ENCODE measurements around the gene TCAIM.

Gene TCAIM

GRCh38 chr3:44437800-44438199, 99.2 kb downstream of the TCAIM start:
- TF ChIP-seq CTCF (IDR thresholded peaks at IDR 0.05; ENCODE audit: low read depth, low read length) = no peak
- in situ Hi-C loops (cut with HindIII; ENCODE audit: low sequenced_read_pairs) = no loop called here
- DNase-seq (ENCODE audit: low read depth, low spot score) = no peak

GRCh38 chr3:44439499-44440295, 101.1 kb downstream of the TCAIM start:
- peak; percentile 60 for DNase-seq (ENCODE audit: low read depth, low spot score)
- in situ Hi-C loops (cut with HindIII; ENCODE audit: low sequenced_read_pairs) = no loop called here
- no peak for TF ChIP-seq CTCF (IDR thresholded peaks at IDR 0.05; ENCODE audit: low read depth, low read length)
- no peak overlapping the region for H3K4me3 ChIP-seq (ENCODE audit: low read depth, low read length)

More at GRCh38 chr3:44437800-44438199, 99.2 kb downstream of the TCAIM start:
- no peak overlapping the region for H3K4me3 ChIP-seq (ENCODE audit: low read depth, low read length)

- in situ Hi-C loops (cut with HindIII; ENCODE audit: low sequenced_read_pairs) = no loop called here
- H3K4me3 ChIP-seq (ENCODE audit: low read depth, low read length) = no peak overlapping the region
- no peak for DNase-seq (ENCODE audit: low read depth, low spot score)
- no peak for TF ChIP-seq CTCF (IDR thresholded peaks at IDR 0.05; ENCODE audit: low read depth, low read length)
Observed at GRCh38 chr3:44442596-44443309, 104.2 kb downstream of the TCAIM start.

DNA sequence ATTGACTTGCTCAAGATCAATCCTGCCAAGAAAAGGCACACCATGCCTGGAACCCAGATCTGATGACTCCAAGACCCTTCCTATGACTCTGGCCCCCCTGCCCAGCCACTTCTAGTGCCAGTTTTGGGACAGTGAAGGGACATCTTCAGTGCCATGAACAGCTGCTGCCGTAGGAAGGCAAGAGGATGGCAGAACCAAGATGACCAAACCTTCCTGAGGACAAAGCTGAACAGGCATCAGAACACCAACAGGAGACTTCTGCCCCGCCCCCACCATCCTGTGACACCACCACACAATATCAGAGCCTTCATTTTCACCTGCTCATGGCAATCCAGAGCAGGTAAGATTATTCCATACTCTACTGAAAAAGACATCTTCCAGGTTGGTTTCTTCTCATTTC, 105.9 kb downstream of the TCAIM start:
- no peak for TF ChIP-seq CTCF (IDR thresholded peaks at IDR 0.05; ENCODE audit: low read depth, low read length)
- in situ Hi-C loops (cut with HindIII; ENCODE audit: low sequenced_read_pairs) = no loop called here
- no peak overlapping the region for H3K4me3 ChIP-seq (ENCODE audit: low read depth, low read length)
- DNase-seq (ENCODE audit: low read depth, low spot score) = no peak

- in situ Hi-C loops (cut with HindIII; ENCODE audit: low sequenced_read_pairs) = no loop called here
- TF ChIP-seq CTCF (IDR thresholded peaks at IDR 0.05; ENCODE audit: low read depth, low read length) = no peak
- no peak for DNase-seq (ENCODE audit: low read depth, low spot score)
- H3K4me3 ChIP-seq (ENCODE audit: low read depth, low read length) = no peak overlapping the region
Observed at GRCh38 chr3:44444896-44445691, 106.5 kb downstream of the TCAIM start.

GRCh38 chr3:44445786-44446185, 107.2 kb downstream of the TCAIM start:
- in situ Hi-C loops (cut with HindIII; ENCODE audit: low sequenced_read_pairs) = no loop called here
- no peak overlapping the region for H3K4me3 ChIP-seq (ENCODE audit: low read depth, low read length)
- no peak for TF ChIP-seq CTCF (IDR thresholded peaks at IDR 0.05; ENCODE audit: low read depth, low read length)
- no peak for DNase-seq (ENCODE audit: low read depth, low spot score)
